ENCODE measurements around the gene ABCA4.

Gene ABCA4

GRCh38 chr1:94084547-94084946, 36.4 kb downstream of the ABCA4 start:
- no peak for DNase-seq
- intact Hi-C loops (cut with DNase I), result no loop called here

- intact Hi-C loops (cut with DNase I), result no loop called here
- no peak for DNase-seq
Observed at GRCh38 chr1:94084085-94084484, 36.9 kb downstream of the ABCA4 start.

- no peak for DNase-seq
- intact Hi-C loops (cut with DNase I), result no loop called here
Observed at GRCh38 chr1:94083681-94084080, 37.3 kb downstream of the ABCA4 start.

GRCh38 chr1:94081566-94082344, 39.2 kb downstream of the ABCA4 start:
- DNase-seq, result no peak
- intact Hi-C loops (cut with DNase I), result no loop called here

GRCh38 chr1:94079989-94080388, 41.0 kb downstream of the ABCA4 start:
- intact Hi-C loops (cut with DNase I), result no loop called here
- DNase-seq, result no peak

GRCh38 chr1:94079080-94079940, 41.6 kb downstream of the ABCA4 start:
- intact Hi-C loops (cut with DNase I), result no loop called here
- DNase-seq, result no peak

DNA sequence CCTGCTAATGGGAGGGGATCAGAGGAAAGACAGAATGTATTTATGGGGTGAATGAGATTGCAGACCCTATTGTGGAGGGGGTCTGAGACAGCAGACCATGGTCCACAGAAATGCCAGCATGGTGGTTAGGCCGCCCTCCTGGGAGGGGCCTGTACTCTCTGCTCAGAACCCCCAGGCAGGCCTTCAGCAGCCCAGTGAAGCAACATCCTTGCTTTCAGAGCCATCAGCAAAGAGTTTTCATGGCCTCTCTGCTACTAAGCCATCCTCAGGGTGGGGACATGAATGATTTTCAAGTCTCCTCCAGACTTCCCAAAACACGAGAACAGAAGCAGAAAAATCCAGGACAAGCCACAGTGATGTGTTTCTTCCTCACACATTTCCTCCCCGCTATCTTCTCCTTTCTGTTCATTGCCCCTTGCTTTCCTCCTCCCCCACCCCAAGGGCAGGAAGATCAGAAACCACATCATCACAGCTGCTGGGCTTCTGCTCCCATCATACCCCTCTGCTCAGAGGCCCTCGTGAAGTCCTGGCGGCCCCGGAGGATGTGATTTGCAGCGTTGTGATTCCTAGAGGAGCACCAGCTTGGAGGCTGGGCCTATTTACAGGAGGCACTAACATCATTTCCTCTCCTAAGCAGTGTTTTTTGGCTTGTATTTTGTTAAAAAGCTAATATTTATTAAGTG, 48.0 kb downstream of the ABCA4 start:
- intact Hi-C loops (cut with DNase I), result no loop called here
- DNase-seq, result no peak

DNA sequence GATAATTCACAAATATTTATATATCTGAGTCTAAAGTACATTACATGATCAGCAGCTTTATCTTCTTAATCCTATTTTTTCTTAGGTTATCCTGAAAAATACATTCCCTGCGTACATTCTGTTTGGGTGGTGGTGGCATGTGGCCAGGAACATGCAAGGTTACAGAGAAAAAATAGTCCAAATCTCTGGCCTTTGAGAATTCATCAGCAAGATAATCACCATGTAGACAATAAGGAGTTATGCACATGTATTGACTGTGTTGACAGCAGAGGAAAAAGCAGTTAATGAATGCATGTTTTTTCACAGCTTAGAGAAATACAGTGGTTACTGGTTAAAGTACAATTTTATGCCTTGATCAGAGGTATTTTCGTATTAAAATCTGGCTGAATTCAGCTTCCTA, 49.0 kb downstream of the ABCA4 start:
- no peak for DNase-seq
- intact Hi-C loops (cut with DNase I), result no loop called here

DNA sequence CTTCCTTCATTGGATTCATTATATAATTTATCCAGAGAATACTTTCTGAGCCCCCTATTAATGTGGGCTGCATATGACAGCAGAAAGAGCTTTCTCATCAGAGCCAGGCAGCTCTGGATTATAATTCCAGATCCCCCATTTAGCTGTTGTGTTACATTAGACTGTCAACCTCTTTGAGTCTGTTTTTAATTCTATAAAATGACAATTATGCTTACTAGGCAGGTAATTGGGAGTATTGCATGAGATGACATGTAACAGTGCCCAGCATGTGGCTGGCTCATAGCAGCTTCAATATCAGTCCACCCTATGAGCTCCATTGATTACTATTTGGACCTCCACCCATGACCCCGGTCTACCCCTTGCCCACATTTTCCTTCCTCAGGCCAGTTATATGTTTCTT, 49.6 kb downstream of the ABCA4 start:
- intact Hi-C loops (cut with DNase I), result no loop called here
- no peak for DNase-seq

DNA sequence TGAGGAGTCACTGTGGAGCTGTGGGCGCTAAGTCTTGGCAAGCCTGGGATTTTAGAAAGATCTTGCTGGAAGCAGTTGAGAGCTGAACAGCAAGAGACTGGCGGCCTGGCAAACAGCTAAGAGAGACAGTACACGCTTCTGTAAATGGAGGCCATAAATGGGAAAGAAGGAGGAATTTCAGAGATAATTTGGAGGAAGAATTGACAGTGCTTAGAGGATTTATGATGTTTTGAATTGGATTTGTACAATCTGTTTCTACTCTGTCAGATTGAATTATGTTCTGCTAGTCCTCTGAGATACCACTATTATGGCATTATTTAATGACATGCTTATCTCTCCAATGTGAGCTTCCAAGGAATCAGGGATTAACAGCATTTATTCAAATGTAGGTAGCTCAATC, 50.1 kb downstream of the ABCA4 start:
- intact Hi-C loops (cut with DNase I), result no loop called here
- no peak for DNase-seq

DNA sequence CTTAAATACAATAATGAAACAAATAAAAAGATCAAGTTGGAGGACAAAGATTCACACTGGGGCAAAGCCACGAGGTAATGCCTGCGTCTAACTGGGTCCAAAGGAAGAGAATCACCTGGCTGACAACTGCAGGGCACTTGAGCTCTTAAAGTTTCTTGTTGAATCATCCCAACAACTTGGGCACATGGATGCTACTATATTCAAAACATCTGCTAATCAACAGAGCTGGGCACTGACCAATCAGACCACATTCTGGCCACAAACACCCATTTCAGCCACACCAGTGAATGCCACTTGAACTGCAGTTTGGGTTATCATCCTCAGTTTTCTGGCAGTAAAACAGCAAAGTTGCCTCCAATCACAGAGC, 51.0 kb downstream of the ABCA4 start:
- DNase-seq, result no peak
- intact Hi-C loops (cut with DNase I), result loop anchor here (10.0 kb wide), 1 partner anchor 165 kb away; the partner anchor contains the start of gene ARHGAP29

GRCh38 chr1:94068999-94069918, 51.7 kb downstream of the ABCA4 start:
- DNase-seq, result peak in 1 of 10 donors; percentile 21

DNA sequence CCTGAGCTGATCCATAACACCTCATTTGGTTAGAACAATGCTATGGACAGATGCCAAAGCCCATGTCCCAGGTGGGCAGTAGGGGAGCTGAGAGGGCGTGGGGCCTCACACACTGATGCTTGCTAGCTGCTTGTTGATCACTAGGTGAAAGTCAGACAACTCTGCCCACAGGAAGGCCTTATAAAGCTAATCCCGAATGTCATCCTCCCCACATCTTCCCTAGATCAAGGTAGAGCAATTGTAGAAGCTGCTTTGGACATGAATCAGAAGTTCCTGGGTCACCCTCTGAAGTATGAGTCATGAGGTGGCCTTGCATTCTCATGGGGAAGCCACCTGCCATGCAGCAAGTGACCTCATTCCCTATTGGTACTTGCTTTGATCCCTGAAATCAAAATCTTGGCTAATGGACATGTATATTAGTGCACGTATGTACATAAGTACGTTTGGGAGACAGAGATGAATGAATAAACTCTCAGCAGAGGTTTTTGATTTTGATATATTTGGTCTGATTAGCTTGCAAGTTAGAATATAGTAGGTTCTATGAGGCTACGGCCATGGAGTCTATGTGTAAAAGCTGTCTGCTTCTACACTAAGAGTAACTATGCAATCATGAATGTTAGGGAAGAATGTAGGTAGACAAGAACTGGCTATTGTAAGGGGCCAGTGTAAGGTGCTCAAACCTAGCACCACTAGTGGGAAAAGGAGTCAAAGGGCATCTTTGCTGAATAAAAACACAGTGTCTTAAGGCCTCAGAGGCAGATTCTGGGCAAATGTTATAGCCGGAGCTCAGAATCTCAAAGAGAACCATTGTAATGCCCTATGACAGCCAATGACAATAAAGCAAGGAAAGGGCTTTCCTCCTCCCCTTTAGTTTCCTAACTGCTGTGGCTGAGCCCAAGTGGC, 52.6 kb downstream of the ABCA4 start:
- intact Hi-C loops (cut with DNase I), result loop anchor here (10.0 kb wide), 1 partner anchor 166 kb away; the partner anchor contains the start of gene ARHGAP29
- no peak for DNase-seq

More at GRCh38 chr1:94068999-94069918, 51.7 kb downstream of the ABCA4 start:
- intact Hi-C loops (cut with DNase I), result loop anchor here (10.0 kb wide), 1 partner anchor 166 kb away; the partner anchor contains the start of gene ARHGAP29

- intact Hi-C loops (cut with DNase I), result loop anchor here (10.0 kb wide), 1 partner anchor 168 kb away; the partner anchor contains the start of gene ARHGAP29
- DNase-seq, result no peak
Observed at GRCh38 chr1:94067196-94067595, 53.8 kb downstream of the ABCA4 start.

- intact Hi-C loops (cut with DNase I), result loop anchor here (10.0 kb wide), 1 partner anchor 171 kb away; the partner anchor contains the start of gene ARHGAP29
- DNase-seq, result peak in 1 of 10 donors; percentile 18
Observed at GRCh38 chr1:94063379-94063778, 57.6 kb downstream of the ABCA4 start.

DNA sequence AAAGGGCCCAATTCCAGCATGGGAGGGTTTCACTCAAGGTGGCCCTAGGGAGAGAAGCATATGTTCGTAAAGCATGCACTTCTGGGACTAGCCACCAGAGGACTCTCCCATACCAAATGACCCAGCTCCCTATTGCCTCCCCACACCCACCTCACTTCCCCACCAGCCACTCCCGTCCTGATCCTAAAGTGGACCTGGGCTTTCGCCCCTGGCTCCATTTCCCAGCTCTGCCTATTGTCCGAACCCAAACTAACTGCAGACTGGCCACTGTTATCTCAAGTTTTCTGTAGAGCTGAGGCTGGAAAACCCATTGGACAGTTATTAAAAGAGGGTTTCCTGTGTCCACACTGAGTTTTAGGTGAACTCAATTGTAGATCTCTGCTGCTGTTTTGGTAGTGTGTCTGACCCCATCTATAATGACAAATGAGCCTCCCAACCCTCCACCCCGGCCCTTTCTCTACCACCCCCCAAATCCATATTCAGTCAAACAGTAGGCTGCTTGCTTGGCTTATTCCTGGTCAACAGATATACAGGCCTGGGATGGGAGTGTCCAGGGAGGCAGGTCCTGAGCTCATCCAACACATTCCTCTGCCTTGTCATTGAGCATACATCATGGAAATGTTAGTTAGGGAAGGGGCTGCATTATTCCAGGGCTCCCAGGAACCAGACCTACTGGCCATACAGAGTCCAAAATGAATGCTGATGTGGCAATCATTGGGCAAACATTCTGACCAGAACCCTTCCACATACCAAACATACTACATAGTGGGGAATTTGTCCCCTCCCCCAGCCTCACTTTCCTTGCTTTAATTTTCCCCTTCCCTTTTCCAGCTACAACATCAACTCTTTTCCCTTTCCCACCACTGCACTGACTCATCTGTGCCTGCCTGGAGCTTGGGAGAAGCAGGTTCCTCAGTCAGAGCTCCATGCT, 59.2 kb downstream of the ABCA4 start:
- intact Hi-C loops (cut with DNase I), result loop anchor here (1.0 to 10.0 kb wide), 2 partner anchors 173 to 275 kb away; partner anchors contain the start of gene ARHGAP29
- peak in 7 of 10 donors; percentile 45 to 89 (median 62) for DNase-seq

DNA sequence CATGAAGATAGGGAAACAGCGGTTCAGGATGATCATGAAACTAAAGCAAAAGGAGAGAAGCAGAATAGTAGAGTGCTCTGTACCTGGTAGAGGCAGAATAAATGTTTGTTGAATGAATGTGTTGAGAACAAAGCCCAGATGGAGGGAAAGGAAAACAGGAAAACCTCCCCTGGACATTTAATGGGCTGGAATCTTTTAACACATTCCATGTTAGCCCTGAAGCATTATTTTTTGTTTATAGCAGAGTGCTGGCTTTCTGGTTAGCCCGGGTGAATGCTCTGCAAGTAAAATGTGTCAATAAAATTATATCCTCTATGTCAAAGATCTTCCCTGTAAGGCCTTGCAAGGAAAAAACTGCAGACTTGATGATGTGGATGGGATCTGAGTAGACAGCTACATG, 60.2 kb downstream of the ABCA4 start:
- intact Hi-C loops (cut with DNase I), result loop anchor here (1.0 to 10.0 kb wide), 2 partner anchors 174 to 276 kb away; partner anchors contain the start of gene ARHGAP29

More for the DNA sequence above, 60.2 kb downstream of the ABCA4 start:
- DNase-seq, result no peak

All from posterior cingulate gyrus (tissue), 11 donors.